OCI-LY1 (cell line): ENCODE results near the gene FAM184A.

Experiments
- CTCF ChIP-seq: fragments of 200-600 bp; sonication (generic), shearing (Covaris generic); IDR thresholded peaks from 2 replicates; pipeline ENCODE4 v1.5.1; 2017; ENCODE audit warnings: mild to moderate bottlenecking, antibody characterized with exemption, low read length, moderate library complexity, mixed read lengths
- EZH2 ChIP-seq: fragments of 200-600 bp; sonication (generic), shearing (Covaris generic); IDR thresholded peaks from 2 replicates; pipeline ENCODE4 v1.8.0; 2017; ENCODE audit warnings: borderline replicate concordance, mixed run types, mild to moderate bottlenecking, antibody characterized with exemption, low read length, moderate library complexity, mixed read lengths

GRCh38 chr6:119036081-119036480 is 42.4 kb downstream of the FAM184A start:
- TF ChIP-seq CTCF (no peak), EZH2 (no peak)
